ENCODE results near the gene KIRREL3.

Gene KIRREL3

GRCh38 chr11:126808296-126808695, 192.3 kb downstream of the KIRREL3 start:
- Histone ChIP-seq H3K9me3 (no peaks in the 10 kb centered on the region), H3K27me3 (ENCODE audit: low read depth) (no peaks in the 10 kb centered on the region; the same call in 1 of the 2 replicates), H3K4me3 (no peak overlapping the region), H3K36me3 (replicated peaks) (no peaks in the 10 kb centered on the region), H3K4me1 (peaks cover 12% of the 10 kb centered on the region)
- DNase-seq (ENCODE audit: low spot score in 2 of 2): peak; percentile 34 to 56
- in situ Hi-C loops (cut with MboI; ENCODE audit: low sequenced_read_pairs): no loop called here

- in situ Hi-C loops (cut with MboI; ENCODE audit: low sequenced_read_pairs): no loop called here
Observed at GRCh38 chr11:126805870-126806269, 194.7 kb downstream of the KIRREL3 start.

DNA sequence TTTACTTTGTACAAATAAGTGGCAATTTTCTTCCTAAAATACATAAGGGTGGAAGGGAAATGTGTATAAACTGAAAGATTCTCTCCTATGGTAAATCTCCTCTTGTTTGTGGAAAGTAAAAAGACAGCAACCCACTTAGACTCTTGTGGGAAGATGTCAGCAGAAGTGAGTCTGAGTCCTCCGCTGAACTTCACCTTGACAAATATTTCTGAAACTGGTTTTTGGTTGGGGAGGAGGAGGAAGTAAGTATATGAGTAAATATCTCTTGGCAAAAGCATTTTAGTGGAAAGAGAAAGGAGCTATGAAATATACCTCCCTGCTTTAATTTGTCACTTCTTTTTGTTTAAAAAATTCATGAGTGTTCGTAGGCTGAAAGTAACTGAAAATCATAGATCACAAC, 196.2 kb downstream of the KIRREL3 start:
- Histone ChIP-seq H3K36me3 (replicated peaks) (no peaks in the 10 kb centered on the region), H3K27me3 (ENCODE audit: low read depth) (peaks cover 2% of the 10 kb centered on the region; the same call in 1 of the 2 replicates), H3K4me1 (peaks cover 12% of the 10 kb centered on the region), H3K9me3 (no peaks in the 10 kb centered on the region), H3K4me3 (no peak overlapping the region)
- in situ Hi-C loops (cut with MboI; ENCODE audit: low sequenced_read_pairs): no loop called here
- DNase-seq (ENCODE audit: low spot score in 2 of 2): no peak

More at GRCh38 chr11:126805870-126806269, 194.7 kb downstream of the KIRREL3 start:
- Histone ChIP-seq H3K36me3 (replicated peaks) (no peaks in the 10 kb centered on the region), H3K27me3 (ENCODE audit: low read depth) (peaks cover 2% of the 10 kb centered on the region; the same call in 1 of the 2 replicates), H3K9me3 (no peaks in the 10 kb centered on the region), H3K4me1 (peaks cover 12% of the 10 kb centered on the region), H3K4me3 (no peak overlapping the region)
- DNase-seq (ENCODE audit: low spot score in 2 of 2): no peak

- Histone ChIP-seq H3K9me3 (no peaks in the 10 kb centered on the region), H3K4me1 (no peaks in the 10 kb centered on the region), H3K36me3 (replicated peaks) (no peaks in the 10 kb centered on the region), H3K4me3 (no peak overlapping the region), H3K27me3 (ENCODE audit: low read depth) (peaks cover 2% of the 10 kb centered on the region; the same call in 1 of the 2 replicates)
- no peak for DNase-seq (ENCODE audit: low spot score in 2 of 2)
- in situ Hi-C loops (cut with MboI; ENCODE audit: low sequenced_read_pairs): no loop called here
Observed at GRCh38 chr11:126800009-126800408, 200.6 kb downstream of the KIRREL3 start.

GRCh38 chr11:126797457-126798169, 203.0 kb downstream of the KIRREL3 start:
- DNase-seq (ENCODE audit: low spot score in 2 of 2): no peak
- H3K4me3 ChIP-seq: no peak overlapping the region
- H3K27me3 ChIP-seq (ENCODE audit: low read depth): 0 out of 2 replicates have a peak, but pooled peaks cover 2% of the 10 kb centered on the region
- in situ Hi-C loops (cut with MboI; ENCODE audit: low sequenced_read_pairs): no loop called here
- no peaks in the 10 kb centered on the region for H3K4me1 ChIP-seq
- no peaks in the 10 kb centered on the region for H3K36me3 ChIP-seq (replicated peaks)
- H3K9me3 ChIP-seq: no peaks in the 10 kb centered on the region

- in situ Hi-C loops (cut with MboI; ENCODE audit: low sequenced_read_pairs): no loop called here
Observed at GRCh38 chr11:126793596-126793995, 207.0 kb downstream of the KIRREL3 start.

GRCh38 chr11:126791991-126792390, 208.6 kb downstream of the KIRREL3 start:
- Histone ChIP-seq H3K4me3 (no peak overlapping the region), H3K9me3 (no peaks in the 10 kb centered on the region), H3K4me1 (no peaks in the 10 kb centered on the region), H3K27me3 (ENCODE audit: low read depth) (no peaks in the 10 kb centered on the region), H3K36me3 (replicated peaks) (no peaks in the 10 kb centered on the region)
- DNase-seq (ENCODE audit: low spot score in 2 of 2): no peak
- in situ Hi-C loops (cut with MboI; ENCODE audit: low sequenced_read_pairs): no loop called here

More at GRCh38 chr11:126793596-126793995, 207.0 kb downstream of the KIRREL3 start:
- no peaks in the 10 kb centered on the region for H3K36me3 ChIP-seq (replicated peaks)
- no peak for DNase-seq (ENCODE audit: low spot score in 2 of 2)
- no peaks in the 10 kb centered on the region for H3K27me3 ChIP-seq (ENCODE audit: low read depth)
- no peak overlapping the region for H3K4me3 ChIP-seq
- no peaks in the 10 kb centered on the region for H3K4me1 ChIP-seq
- no peaks in the 10 kb centered on the region for H3K9me3 ChIP-seq

DNA sequence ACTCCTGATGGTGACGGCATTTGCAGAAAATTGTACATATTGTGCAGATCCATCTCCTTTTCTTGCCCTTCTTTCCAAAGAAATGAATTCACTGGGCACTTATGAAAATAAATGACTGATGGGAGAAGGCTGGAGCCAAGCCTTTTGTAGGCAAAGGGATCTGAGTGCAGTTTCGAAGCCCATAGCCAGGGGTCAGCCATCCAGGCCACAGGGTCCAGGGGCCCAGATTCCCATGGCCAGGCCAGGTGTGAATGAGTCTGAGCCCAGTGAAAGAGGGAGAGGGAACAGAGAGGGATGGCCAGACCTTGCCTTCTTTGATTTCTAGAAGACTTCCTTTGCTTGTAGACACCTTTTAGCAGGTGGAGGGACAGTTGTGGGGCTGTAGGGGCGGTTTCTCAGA, 209.1 kb downstream of the KIRREL3 start:
- in situ Hi-C loops (cut with MboI; ENCODE audit: low sequenced_read_pairs): no loop called here
- Histone ChIP-seq H3K27me3 (ENCODE audit: low read depth) (no peaks in the 10 kb centered on the region), H3K9me3 (no peaks in the 10 kb centered on the region), H3K36me3 (replicated peaks) (no peaks in the 10 kb centered on the region), H3K4me1 (no peaks in the 10 kb centered on the region), H3K4me3 (no peak overlapping the region)
- DNase-seq (ENCODE audit: low spot score in 2 of 2): no peak

DNA sequence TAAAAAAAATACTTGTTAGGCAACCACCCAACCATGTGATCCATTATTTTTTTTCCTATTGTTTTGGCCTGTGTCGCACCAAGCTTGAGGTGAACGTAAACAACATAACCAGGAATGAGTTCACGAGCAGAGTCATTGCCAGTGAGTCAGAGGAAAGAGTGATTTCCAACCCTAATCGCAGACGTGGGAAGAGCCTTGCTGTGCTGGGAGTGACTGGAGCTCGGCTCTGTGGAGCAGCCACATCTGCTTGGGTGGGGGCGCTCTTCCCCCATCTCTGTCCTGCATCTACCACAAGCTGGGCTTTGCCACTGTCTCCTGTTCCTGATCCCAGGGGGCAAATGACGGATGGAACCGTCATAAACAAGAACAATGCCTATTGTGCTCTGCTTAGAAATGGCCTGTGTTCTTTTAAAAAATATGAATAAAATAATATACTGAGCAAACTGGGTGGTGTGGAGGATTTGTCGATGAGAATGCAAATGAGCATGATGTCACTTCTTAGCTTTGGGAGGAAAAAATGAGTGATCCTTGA, 210.0 kb downstream of the KIRREL3 start:
- H3K9me3 ChIP-seq: no peaks in the 10 kb centered on the region
- DNase-seq (ENCODE audit: low spot score in 2 of 2): peak in 1 of 2 experiments; percentile 25
- H3K36me3 ChIP-seq (replicated peaks): no peaks in the 10 kb centered on the region
- no peaks in the 10 kb centered on the region for H3K27me3 ChIP-seq (ENCODE audit: low read depth)
- H3K4me1 ChIP-seq: no peaks in the 10 kb centered on the region
- H3K4me3 ChIP-seq: no peak overlapping the region
- in situ Hi-C loops (cut with MboI; ENCODE audit: low sequenced_read_pairs): no loop called here

GRCh38 chr11:126782810-126783209, 217.8 kb downstream of the KIRREL3 start:
- DNase-seq (ENCODE audit: low spot score in 2 of 2): no peak
- H3K4me1 ChIP-seq: no peaks in the 10 kb centered on the region
- in situ Hi-C loops (cut with MboI; ENCODE audit: low sequenced_read_pairs): no loop called here
- H3K4me3 ChIP-seq: no peak overlapping the region
- peaks cover 3% of the 10 kb centered on the region; the same call in 1 of the 2 replicates for H3K27me3 ChIP-seq (ENCODE audit: low read depth)
- H3K36me3 ChIP-seq (replicated peaks): no peaks in the 10 kb centered on the region
- H3K9me3 ChIP-seq: no peaks in the 10 kb centered on the region

GRCh38 chr11:126781942-126782341, 218.6 kb downstream of the KIRREL3 start:
- DNase-seq (ENCODE audit: low spot score in 2 of 2): no peak
- Histone ChIP-seq H3K36me3 (replicated peaks) (no peaks in the 10 kb centered on the region), H3K27me3 (ENCODE audit: low read depth) (peaks cover 3% of the 10 kb centered on the region; the same call in 1 of the 2 replicates), H3K4me3 (no peak overlapping the region), H3K9me3 (no peaks in the 10 kb centered on the region), H3K4me1 (no peaks in the 10 kb centered on the region)
- in situ Hi-C loops (cut with MboI; ENCODE audit: low sequenced_read_pairs): no loop called here

GRCh38 chr11:126776119-126776518, 224.5 kb downstream of the KIRREL3 start:
- in situ Hi-C loops (cut with MboI; ENCODE audit: low sequenced_read_pairs): no loop called here

GRCh38 chr11:126772267-126772666, 228.3 kb downstream of the KIRREL3 start:
- no peak for DNase-seq (ENCODE audit: low spot score in 2 of 2)
- in situ Hi-C loops (cut with MboI; ENCODE audit: low sequenced_read_pairs): no loop called here

More at GRCh38 chr11:126776119-126776518, 224.5 kb downstream of the KIRREL3 start:
- Histone ChIP-seq H3K9me3 (no peaks in the 10 kb centered on the region), H3K4me1 (no peaks in the 10 kb centered on the region), H3K4me3 (no peak overlapping the region), H3K36me3 (replicated peaks) (no peaks in the 10 kb centered on the region), H3K27me3 (ENCODE audit: low read depth) (no peaks in the 10 kb centered on the region; the same call in 1 of the 2 replicates)
- DNase-seq (ENCODE audit: low spot score in 2 of 2): no peak

DNA sequence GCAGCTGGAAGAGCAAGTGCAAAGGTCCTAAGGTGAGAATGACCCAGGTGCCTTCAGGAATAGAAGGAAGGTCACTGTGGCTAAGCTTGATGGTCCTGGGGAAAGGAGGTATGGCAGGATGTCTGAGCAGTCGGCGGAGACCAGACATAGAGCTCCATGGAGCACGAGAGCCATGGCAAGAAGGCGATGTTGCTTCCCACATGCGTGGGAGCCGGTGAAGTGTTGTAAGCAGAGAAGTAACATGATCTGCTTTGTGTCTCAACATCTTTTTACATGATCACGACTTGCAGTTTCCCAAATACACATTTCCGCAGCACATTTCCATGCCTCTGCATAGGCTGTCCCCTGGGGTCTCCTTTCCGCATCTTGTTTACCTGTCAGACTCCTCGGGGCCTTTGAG, 231.9 kb downstream of the KIRREL3 start:
- H3K4me1 ChIP-seq: no peaks in the 10 kb centered on the region
- H3K27me3 ChIP-seq (ENCODE audit: low read depth): no peaks in the 10 kb centered on the region; the same call in 1 of the 2 replicates
- no peaks in the 10 kb centered on the region for H3K36me3 ChIP-seq (replicated peaks)
- no peak overlapping the region for H3K4me3 ChIP-seq
- no peaks in the 10 kb centered on the region for H3K9me3 ChIP-seq
- in situ Hi-C loops (cut with MboI; ENCODE audit: low sequenced_read_pairs): no loop called here
- DNase-seq (ENCODE audit: low spot score in 2 of 2): no peak

More at GRCh38 chr11:126772267-126772666, 228.3 kb downstream of the KIRREL3 start:
- H3K36me3 ChIP-seq (replicated peaks): no peaks in the 10 kb centered on the region
- H3K4me1 ChIP-seq: no peaks in the 10 kb centered on the region
- no peaks in the 10 kb centered on the region for H3K9me3 ChIP-seq
- no peak overlapping the region for H3K4me3 ChIP-seq
- no peaks in the 10 kb centered on the region; the same call in 1 of the 2 replicates for H3K27me3 ChIP-seq (ENCODE audit: low read depth)

All from HAP-1 (cell line).